Fibroblast of pulmonary artery (primary cell): Measurements from ENCODE around the gene PTGDR2.

Source experiments
- DNase-seq: peaks from one replicate; pipeline ENCODE4 v3.0.0-alpha.2; 2010; ENCODE audit warnings: low read depth
- H3K4me3 ChIP-seq: replicated peaks from 2 replicates; pipeline ENCODE4 v1.5.1; 2011; ENCODE audit warnings: low read depth, mild to moderate bottlenecking, control low read depth, low read length, moderate library complexity
- TF ChIP-seq, protein P1 (sequence below): IDR thresholded peaks from 2 replicates; pipeline ENCODE4 v1.5.1; 2011; ENCODE audit warnings: mild to moderate bottlenecking, control low read depth, low read length, inconsistent platforms; ENCODE audit errors: missing control alignments

The PTGDR2 gene

DNA sequence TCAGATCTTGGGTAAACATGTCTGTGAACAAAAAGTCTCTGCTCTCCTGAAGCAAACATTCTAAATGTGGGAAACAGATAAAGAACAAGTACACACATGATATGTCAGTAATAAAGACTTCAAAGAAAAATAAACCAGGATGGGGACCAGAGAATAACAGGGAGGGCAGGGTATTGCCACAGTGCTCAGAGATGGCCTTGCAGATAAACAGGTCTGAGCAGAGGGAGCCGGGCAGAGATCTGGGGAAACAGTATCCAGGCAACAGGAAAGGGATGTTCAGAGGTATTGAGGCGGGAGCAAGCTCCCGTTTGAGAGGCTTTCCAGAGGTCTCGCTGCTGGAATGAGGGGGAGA is 10.9 kb downstream of the PTGDR2 start:
- peak overlapping the region; percentile 95 for H3K4me3 ChIP-seq
- TF ChIP-seq, protein P1, sequence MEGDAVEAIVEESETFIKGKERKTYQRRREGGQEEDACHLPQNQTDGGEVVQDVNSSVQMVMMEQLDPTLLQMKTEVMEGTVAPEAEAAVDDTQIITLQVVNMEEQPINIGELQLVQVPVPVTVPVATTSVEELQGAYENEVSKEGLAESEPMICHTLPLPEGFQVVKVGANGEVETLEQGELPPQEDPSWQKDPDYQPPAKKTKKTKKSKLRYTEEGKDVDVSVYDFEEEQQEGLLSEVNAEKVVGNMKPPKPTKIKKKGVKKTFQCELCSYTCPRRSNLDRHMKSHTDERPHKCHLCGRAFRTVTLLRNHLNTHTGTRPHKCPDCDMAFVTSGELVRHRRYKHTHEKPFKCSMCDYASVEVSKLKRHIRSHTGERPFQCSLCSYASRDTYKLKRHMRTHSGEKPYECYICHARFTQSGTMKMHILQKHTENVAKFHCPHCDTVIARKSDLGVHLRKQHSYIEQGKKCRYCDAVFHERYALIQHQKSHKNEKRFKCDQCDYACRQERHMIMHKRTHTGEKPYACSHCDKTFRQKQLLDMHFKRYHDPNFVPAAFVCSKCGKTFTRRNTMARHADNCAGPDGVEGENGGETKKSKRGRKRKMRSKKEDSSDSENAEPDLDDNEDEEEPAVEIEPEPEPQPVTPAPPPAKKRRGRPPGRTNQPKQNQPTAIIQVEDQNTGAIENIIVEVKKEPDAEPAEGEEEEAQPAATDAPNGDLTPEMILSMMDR = no peak

DNA sequence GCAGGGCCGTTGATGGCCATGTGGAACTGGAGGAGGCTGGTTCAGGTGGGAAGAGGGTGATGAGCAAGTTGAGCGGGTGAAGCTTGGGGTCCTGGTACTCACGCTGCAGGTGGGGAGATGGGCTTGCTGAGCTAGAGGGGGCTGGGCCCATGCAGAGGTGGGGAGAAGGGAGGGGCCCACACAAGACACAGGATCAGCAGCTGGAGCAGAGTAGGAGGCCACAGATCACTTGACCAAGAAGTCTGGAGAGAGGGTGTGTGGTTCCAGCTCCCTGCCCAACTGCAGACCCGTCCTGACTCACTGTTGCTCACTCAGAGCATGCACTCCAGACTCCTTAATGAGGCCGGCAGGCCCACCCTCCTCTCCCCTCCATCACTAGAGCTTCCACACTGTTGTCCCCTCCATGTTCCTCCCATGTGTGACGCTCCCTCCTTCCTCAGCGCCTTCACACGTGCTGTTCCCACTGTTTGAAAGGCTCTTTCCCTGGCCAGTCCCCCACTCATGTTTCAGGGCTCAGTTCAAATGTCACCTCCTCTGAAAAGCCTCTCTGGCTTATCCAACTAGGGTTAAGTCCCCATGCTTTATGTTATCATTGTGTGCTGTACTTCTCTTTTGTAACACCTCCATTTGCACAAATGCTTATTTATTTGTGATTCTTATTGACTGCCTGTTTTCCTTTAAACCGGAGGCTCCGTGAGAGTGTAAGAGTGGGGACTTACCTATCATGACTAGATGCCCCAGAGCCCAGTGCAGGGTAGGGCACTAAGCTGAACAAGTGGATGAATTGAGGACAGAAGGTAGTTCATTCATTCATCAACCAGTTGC is 11.5 kb downstream of the PTGDR2 start:
- DNase-seq = no peak
- TF ChIP-seq, protein P1 = no peak
- peak overlapping the region; percentile 95 for H3K4me3 ChIP-seq

More for the DNA sequence above, 10.9 kb downstream of the PTGDR2 start:
- no peak for DNase-seq

DNA sequence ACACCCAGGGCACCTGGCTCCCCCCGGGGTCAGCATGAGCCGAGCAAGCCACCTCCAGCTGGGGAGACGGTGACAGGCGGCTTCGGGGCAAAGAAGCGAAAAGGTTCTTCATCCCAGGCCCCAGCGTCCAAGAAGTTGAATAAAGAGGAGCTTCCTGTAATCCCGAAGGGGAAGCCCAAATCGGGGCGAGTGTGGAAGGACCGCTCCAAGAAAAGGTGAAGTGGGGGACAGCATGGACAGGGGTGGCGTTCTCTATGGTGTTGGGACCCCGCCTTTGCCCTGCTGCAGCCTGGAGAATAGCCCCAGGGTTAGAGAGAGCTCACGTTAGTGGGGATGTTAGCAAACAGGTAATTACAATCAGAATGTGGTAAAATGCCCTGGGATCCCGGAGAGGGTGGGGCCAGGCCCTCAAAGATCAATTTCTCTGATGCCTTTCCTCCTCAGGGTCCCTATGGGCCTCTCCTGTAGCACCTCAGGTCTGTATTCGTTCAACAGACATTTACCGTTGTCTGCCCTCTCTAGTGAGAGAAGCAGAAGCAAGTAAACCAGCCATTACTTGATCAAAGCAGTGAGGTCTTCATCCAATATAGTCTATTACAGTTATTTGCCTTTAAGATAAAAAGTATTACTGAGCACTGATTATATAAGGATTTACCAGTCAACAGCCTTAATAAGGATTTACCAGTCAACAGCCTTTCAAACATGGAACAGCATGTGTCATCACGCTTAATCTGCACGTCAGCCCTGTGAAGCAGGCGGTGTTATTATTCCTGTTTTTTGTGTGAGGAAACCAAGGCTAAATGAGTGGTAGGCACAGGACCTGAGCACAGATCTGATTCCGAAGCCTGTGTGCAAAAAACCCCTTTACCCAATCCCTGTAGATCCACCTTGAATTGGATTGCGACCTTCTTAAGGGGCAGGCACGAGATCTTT is 12.8 kb downstream of the PTGDR2 start:
- DNase-seq = no peak
- H3K4me3 ChIP-seq = peak overlapping the region; percentile 95
- TF ChIP-seq, protein P1 = no peak

DNA sequence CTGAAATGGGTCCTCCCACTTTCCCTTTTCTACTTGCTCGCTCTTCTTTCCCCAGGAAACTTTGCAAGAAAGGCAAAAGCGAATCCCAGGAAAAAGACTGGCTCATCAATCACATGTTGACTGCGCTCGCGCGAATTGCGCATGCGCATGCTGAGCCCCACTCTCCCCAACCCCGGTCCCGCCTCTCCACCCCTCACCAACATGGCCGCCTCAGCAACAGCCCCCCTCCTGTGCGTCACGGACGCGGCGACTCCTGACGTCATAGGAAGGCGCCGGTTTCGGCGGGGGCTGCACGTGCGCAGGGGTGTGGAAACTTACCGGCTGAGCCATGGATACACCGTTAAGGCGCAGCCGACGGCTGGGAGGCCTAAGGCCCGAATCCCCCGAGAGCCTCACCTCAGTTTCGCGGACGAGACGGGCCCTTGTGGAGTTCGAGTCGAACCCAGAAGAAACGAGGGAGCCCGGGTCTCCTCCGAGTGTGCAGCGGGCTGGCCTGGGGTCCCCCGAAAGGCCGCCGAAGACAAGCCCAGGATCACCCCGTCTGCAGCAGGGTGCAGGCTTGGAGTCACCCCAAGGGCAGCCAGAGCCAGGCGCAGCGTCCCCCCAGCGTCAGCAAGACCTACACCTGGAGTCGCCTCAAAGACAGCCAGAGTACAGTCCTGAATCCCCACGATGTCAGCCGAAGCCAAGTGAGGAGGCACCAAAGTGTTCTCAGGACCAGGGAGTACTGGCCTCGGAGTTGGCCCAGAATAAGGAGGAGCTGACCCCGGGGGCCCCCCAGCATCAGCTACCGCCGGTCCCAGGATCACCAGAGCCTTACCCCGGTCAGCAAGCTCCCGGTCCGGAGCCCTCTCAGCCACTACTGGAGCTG is 13.7 kb downstream of the PTGDR2 start, which contains the start of gene CCDC86:
Gene CCDC86, plus strand, starts transcription at position 317 of the 871 bp plus-strand sequence. Its CDS starts 12 bp downstream, at position 329.
- TF ChIP-seq, protein P1 = no peak
- peak; percentile 98 for DNase-seq
- H3K4me3 ChIP-seq = peak within 1 kb of the TSS; percentile 95

GRCh38 chr11:60840470-60841430 is 15.0 kb downstream of the PTGDR2 start:
- DNase-seq = peak; percentile 94
- no peak overlapping the region for H3K4me3 ChIP-seq
- TF ChIP-seq, protein P1 = no peak
